ENCODE results near the gene GALT.

The GALT gene

GRCh38 chr9:34633166-34633565 is 13.3 kb upstream of the GALT start:
- TF ChIP-seq SIN3A (IDR thresholded peaks at IDR 0.05; ENCODE audit: borderline replicate concordance, insufficient read depth, low read length) (no peak), TAF1 (IDR thresholded peaks at IDR 0.05; ENCODE audit: borderline replicate concordance, insufficient read depth, low read length) (no peak), POLR2AphosphoS5 (IDR thresholded peaks at IDR 0.05; ENCODE audit: low read depth, low read length) (no peak), REST (IDR thresholded peaks at IDR 0.05; ENCODE audit: insufficient read depth in 1 of 2, low read depth in 2 of 2, low read length in 2 of 2) (no peak), FOXP2 (optimal IDR thresholded peaks at IDR 0.05; ENCODE audit: borderline replicate concordance, extremely low read depth, extremely low read length, insufficient read depth) (no peak)

GRCh38 chr9:34633851-34634550 is 12.5 kb upstream of the GALT start:
- no peak for TF ChIP-seq SIN3A (IDR thresholded peaks at IDR 0.05; ENCODE audit: borderline replicate concordance, insufficient read depth, low read length)
- no peak for TF ChIP-seq FOXP2 (optimal IDR thresholded peaks at IDR 0.05; ENCODE audit: borderline replicate concordance, extremely low read depth, extremely low read length, insufficient read depth)
- TF ChIP-seq REST (IDR thresholded peaks at IDR 0.05; ENCODE audit: insufficient read depth in 1 of 2, low read depth in 2 of 2, low read length in 2 of 2), result no peak
- TF ChIP-seq POLR2AphosphoS5 (IDR thresholded peaks at IDR 0.05; ENCODE audit: low read depth, low read length), result no peak
- no peak for TF ChIP-seq TAF1 (IDR thresholded peaks at IDR 0.05; ENCODE audit: borderline replicate concordance, insufficient read depth, low read length)

- TF ChIP-seq SIN3A (IDR thresholded peaks at IDR 0.05; ENCODE audit: borderline replicate concordance, insufficient read depth, low read length) (no peak), REST (IDR thresholded peaks at IDR 0.05; ENCODE audit: insufficient read depth in 1 of 2, low read depth in 2 of 2, low read length in 2 of 2) (no peak), POLR2AphosphoS5 (IDR thresholded peaks at IDR 0.05; ENCODE audit: low read depth, low read length) (no peak), TAF1 (IDR thresholded peaks at IDR 0.05; ENCODE audit: borderline replicate concordance, insufficient read depth, low read length) (no peak), FOXP2 (optimal IDR thresholded peaks at IDR 0.05; ENCODE audit: borderline replicate concordance, extremely low read depth, extremely low read length, insufficient read depth) (no peak)
These were observed 11.8 kb upstream of the GALT start for GRCh38 chr9:34634551-34635248.

- TF ChIP-seq REST (IDR thresholded peaks at IDR 0.05; ENCODE audit: insufficient read depth in 1 of 2, low read depth in 2 of 2, low read length in 2 of 2) (no peak), FOXP2 (optimal IDR thresholded peaks at IDR 0.05; ENCODE audit: borderline replicate concordance, extremely low read depth, extremely low read length, insufficient read depth) (no peak), POLR2AphosphoS5 (IDR thresholded peaks at IDR 0.05; ENCODE audit: low read depth, low read length) (no peak), TAF1 (IDR thresholded peaks at IDR 0.05; ENCODE audit: borderline replicate concordance, insufficient read depth, low read length) (no peak), SIN3A (IDR thresholded peaks at IDR 0.05; ENCODE audit: borderline replicate concordance, insufficient read depth, low read length) (no peak)
These were observed 10.9 kb upstream of the GALT start for GRCh38 chr9:34635556-34635955.

All from PFSK-1 (cell line).